Glutamatergic neuron (in vitro differentiated cells): ENCODE data around the gene HEG1. TPM values are rescaled to one million over a fixed set of nuclear protein-coding genes. Genes with fewer than 3 reads are reported as not detected.

ENCODE experiments used
- DNase-seq: peaks from one replicate; pipeline ENCODE4 v3.0.0; 2022
- H3K27ac Mint-ChIP-seq: one replicate; pipeline ENCODE4 v1.8.0; 2020; ENCODE audit warnings: mild to moderate bottlenecking, mixed read lengths, inconsistent platforms; ENCODE audit not compliant: unreplicated experiment
- H3K27me3 Mint-ChIP-seq: one replicate; pipeline ENCODE4 v1.8.0; 2020; ENCODE audit warnings: mild to moderate bottlenecking, moderate library complexity, mixed read lengths, inconsistent platforms; ENCODE audit not compliant: unreplicated experiment
- H3K36me3 Mint-ChIP-seq: one replicate; pipeline ENCODE4 v1.8.0; 2020; ENCODE audit warnings: mild to moderate bottlenecking, mixed read lengths, inconsistent platforms; ENCODE audit not compliant: unreplicated experiment
- H3K4me1 Mint-ChIP-seq: one replicate; pipeline ENCODE4 v1.8.0; 2020; ENCODE audit warnings: mild to moderate bottlenecking, low read depth, mixed read lengths, inconsistent platforms; ENCODE audit not compliant: unreplicated experiment
- H3K4me3 Mint-ChIP-seq: one replicate; pipeline ENCODE4 v1.8.0; 2020; ENCODE audit warnings: mild to moderate bottlenecking, mixed read lengths, inconsistent platforms; ENCODE audit not compliant: unreplicated experiment
- H3K9me3 Mint-ChIP-seq: one replicate; pipeline ENCODE4 v1.8.0; 2020; ENCODE audit warnings: mild to moderate bottlenecking, moderate library complexity, mixed read lengths, inconsistent platforms; ENCODE audit not compliant: unreplicated experiment
- total RNA-seq: library from RNA; stranded (reverse); fragmentation: NEBNext Ultra II Directional; extraction: Animal tissue kit (Norgen Biotek cat#: 25700); gene quantifications from one replicate; pipeline ENCODE4 v1.2.1, GENCODE V29; 2021; ENCODE audit not compliant: unreplicated experiment
- TF ChIP-seq, protein P1 (sequence below): fragments of 200-600 bp; sonication (generic); IDR thresholded peaks from one replicate; pipeline ENCODE4 v1.5.0; 2021; ENCODE audit not compliant: partially characterized antibody, unreplicated experiment

Gene HEG1
- total RNA-seq, 1 donor from 2014 or later, result 32.7 TPM

DNA sequence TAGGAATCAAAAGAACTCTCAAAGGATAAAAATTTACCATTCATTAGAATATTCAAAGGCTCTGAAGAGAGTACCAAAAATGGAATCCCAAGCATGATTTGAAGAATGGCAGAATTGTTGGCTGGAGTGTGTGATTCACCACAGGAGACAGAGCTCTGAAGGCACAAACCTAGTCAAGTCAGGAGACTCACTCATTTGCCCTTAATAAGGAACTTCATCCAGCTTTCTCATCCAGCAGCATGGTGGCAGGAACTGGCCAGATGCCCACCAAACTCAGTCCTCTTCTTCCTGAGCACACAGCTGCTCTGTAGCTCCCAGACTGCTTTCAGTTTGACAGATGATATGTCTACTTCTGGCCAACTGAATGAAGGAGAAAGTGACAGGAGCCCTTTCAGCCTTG is 16.5 kb upstream of the HEG1 start:
- Mint-ChIP-seq H3K9me3 (no peaks in the 10 kb centered on the region), H3K27me3 (no peaks in the 10 kb centered on the region), H3K36me3 (no peaks in the 10 kb centered on the region), H3K4me1 (peaks cover 4% of the 10 kb centered on the region), H3K4me3 (no peak overlapping the region), H3K27ac (no peak overlapping the region)
- DNase-seq, result no peak
- TF ChIP-seq, protein P1, sequence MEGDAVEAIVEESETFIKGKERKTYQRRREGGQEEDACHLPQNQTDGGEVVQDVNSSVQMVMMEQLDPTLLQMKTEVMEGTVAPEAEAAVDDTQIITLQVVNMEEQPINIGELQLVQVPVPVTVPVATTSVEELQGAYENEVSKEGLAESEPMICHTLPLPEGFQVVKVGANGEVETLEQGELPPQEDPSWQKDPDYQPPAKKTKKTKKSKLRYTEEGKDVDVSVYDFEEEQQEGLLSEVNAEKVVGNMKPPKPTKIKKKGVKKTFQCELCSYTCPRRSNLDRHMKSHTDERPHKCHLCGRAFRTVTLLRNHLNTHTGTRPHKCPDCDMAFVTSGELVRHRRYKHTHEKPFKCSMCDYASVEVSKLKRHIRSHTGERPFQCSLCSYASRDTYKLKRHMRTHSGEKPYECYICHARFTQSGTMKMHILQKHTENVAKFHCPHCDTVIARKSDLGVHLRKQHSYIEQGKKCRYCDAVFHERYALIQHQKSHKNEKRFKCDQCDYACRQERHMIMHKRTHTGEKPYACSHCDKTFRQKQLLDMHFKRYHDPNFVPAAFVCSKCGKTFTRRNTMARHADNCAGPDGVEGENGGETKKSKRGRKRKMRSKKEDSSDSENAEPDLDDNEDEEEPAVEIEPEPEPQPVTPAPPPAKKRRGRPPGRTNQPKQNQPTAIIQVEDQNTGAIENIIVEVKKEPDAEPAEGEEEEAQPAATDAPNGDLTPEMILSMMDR, result no peak

DNA sequence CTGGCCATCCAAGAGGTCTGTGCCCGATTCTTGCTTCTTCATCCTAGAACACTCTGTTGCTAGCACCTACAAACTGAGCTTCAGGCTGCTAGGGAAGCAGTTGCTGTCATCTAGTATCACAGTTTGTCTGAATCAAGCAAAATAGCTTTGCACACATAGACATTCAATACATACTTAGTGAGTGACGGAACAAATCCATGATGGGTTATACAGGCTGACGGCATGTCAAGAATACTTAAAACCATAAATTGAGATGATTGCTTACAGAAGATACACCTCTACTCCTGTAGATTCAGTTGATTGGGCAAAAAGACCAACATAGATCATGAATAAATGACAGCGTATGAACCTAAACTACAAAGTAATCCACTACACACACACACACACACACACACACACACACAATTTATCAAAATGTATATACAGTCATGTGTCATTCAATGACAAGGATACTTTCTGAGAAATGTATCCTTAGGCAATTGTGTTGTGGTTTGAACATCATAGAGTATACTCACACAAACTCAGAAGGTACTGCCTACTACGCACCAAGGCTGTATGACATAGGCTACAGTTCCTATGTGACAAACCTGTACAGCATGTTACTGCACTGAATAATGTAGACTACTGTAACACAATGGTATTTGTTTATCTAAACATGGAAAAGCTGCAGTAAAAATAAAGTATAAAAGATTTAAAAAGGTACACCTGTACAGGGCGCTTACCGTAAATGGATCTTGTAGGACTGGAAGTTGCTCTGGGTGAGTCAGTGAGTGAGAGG is 14.4 kb upstream of the HEG1 start:
- no peaks in the 10 kb centered on the region for H3K36me3 Mint-ChIP-seq
- peaks cover 2% of the 10 kb centered on the region for H3K27me3 Mint-ChIP-seq
- no peaks in the 10 kb centered on the region for H3K4me1 Mint-ChIP-seq
- H3K27ac Mint-ChIP-seq, result no peak overlapping the region
- TF ChIP-seq, protein P1, result no peak
- no peak overlapping the region for H3K4me3 Mint-ChIP-seq
- peaks cover 2% of the 10 kb centered on the region for H3K9me3 Mint-ChIP-seq
- DNase-seq, result no peak

DNA sequence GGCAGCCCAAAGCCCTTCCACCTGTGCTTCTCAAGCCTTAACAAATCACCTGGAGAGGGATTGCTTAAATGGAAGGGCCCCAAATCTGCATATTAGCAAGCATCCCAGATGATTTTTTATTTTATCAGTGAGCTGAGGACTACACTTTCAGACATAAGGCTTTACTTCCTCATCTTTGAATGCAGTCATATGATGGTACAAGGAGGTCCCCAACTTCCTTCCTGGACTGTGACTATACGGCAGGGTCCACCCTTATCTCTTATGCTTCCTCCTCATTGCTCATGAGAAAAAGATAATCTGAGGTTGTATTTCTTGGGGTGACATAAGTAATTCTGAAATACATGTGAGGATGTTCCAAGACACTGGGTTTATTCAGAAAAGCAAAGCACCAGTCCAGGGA is 13.7 kb upstream of the HEG1 start:
- peaks cover 2% of the 10 kb centered on the region for H3K9me3 Mint-ChIP-seq
- H3K27me3 Mint-ChIP-seq, result peaks cover 2% of the 10 kb centered on the region
- no peaks in the 10 kb centered on the region for H3K4me1 Mint-ChIP-seq
- H3K36me3 Mint-ChIP-seq, result peaks cover 2% of the 10 kb centered on the region
- no peak overlapping the region for H3K27ac Mint-ChIP-seq
- TF ChIP-seq, protein P1, result no peak
- DNase-seq, result no peak
- H3K4me3 Mint-ChIP-seq, result no peak overlapping the region

DNA sequence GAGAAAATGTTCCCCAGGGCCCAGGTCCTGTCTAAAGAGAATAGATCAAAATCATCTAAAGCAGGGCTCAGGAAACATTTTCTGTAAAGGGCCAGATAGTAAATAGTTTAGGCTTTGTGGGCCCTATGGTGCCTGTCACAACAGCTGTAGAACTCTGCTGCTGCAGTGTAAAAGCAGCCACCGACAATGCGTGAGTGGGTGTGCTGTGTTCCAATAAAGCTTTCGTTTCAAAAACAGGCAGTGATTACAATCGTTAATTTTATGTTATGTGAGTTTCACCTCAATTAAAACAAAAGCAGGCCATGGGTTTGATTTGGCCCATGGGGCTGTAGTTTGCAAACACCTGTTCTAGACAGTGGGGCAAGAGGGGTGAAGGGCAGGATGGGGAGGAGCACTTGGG is 12.5 kb upstream of the HEG1 start:
- no peak overlapping the region for H3K27ac Mint-ChIP-seq
- peaks cover 2% of the 10 kb centered on the region for H3K9me3 Mint-ChIP-seq
- peaks cover 2% of the 10 kb centered on the region for H3K27me3 Mint-ChIP-seq
- H3K4me1 Mint-ChIP-seq, result no peaks in the 10 kb centered on the region
- no peak overlapping the region for H3K4me3 Mint-ChIP-seq
- TF ChIP-seq, protein P1, result no peak
- peaks cover 9% of the 10 kb centered on the region for H3K36me3 Mint-ChIP-seq
- DNase-seq, result no peak

DNA sequence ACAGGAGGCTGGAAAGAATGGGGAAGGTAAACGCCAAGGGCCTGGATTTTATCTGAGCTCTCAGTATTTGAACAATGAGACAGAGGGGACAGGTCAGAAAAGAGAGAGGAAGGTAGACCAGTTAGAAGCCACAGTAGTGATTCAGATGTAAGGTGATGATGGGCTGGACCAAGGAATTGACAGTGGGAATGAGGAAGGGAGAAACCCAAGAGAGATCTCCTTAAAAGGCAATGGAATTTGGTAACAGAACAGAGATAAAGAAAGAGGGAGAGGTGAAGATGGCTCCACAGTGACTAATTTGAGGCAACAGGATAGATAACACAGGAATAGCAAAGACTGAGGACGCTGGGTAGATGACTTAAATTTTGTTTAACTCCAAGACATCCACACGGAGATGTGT is 11.4 kb upstream of the HEG1 start:
- H3K27me3 Mint-ChIP-seq, result peaks cover 2% of the 10 kb centered on the region
- H3K27ac Mint-ChIP-seq, result no peak overlapping the region
- H3K9me3 Mint-ChIP-seq, result peaks cover 2% of the 10 kb centered on the region
- no peaks in the 10 kb centered on the region for H3K4me1 Mint-ChIP-seq
- H3K36me3 Mint-ChIP-seq, result peaks cover 9% of the 10 kb centered on the region
- H3K4me3 Mint-ChIP-seq, result no peak overlapping the region
- TF ChIP-seq, protein P1, result no peak
- DNase-seq, result no peak
